ENCODE measurements around the gene DNAJC5G.
A peak's percentile ranks its signal among the peaks of the same experiment; 100 is the strongest.
"Not testable (repeated sequence)": the region's sequence is repeated elsewhere in the genome, so short reads cannot be mapped to it uniquely, and the experiment has no call there.

Gene DNAJC5G

DNA sequence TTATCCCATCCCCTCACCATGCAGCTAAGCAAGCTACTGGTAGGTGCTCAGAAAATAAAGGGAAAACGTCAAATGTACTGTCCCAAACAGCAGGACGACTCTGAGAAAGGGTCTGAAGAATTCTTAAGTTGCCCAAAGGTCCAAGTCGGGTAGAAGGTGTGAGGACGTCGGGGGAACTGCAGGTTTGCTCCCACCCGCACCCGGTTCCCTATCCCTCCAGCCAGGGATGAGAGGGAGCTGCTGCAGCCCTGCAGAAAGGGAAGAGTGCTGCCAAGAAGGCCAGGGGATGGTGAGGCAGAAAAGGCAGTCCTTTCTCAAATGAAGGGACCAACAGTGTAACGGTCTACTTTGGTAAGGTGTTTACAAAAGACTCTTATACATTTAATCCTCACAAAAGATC lies 39.9 kb downstream of the DNAJC5G start:
- TF ChIP-seq, protein P1, sequence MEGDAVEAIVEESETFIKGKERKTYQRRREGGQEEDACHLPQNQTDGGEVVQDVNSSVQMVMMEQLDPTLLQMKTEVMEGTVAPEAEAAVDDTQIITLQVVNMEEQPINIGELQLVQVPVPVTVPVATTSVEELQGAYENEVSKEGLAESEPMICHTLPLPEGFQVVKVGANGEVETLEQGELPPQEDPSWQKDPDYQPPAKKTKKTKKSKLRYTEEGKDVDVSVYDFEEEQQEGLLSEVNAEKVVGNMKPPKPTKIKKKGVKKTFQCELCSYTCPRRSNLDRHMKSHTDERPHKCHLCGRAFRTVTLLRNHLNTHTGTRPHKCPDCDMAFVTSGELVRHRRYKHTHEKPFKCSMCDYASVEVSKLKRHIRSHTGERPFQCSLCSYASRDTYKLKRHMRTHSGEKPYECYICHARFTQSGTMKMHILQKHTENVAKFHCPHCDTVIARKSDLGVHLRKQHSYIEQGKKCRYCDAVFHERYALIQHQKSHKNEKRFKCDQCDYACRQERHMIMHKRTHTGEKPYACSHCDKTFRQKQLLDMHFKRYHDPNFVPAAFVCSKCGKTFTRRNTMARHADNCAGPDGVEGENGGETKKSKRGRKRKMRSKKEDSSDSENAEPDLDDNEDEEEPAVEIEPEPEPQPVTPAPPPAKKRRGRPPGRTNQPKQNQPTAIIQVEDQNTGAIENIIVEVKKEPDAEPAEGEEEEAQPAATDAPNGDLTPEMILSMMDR (conservative IDR thresholded peaks at IDR 0.05; ENCODE audit: low read depth, low read length): no peak
- DNase-seq (ENCODE audit: low read depth): no peak
- no peak overlapping the region for H3K4me3 ChIP-seq (ENCODE audit: low read length)

DNA sequence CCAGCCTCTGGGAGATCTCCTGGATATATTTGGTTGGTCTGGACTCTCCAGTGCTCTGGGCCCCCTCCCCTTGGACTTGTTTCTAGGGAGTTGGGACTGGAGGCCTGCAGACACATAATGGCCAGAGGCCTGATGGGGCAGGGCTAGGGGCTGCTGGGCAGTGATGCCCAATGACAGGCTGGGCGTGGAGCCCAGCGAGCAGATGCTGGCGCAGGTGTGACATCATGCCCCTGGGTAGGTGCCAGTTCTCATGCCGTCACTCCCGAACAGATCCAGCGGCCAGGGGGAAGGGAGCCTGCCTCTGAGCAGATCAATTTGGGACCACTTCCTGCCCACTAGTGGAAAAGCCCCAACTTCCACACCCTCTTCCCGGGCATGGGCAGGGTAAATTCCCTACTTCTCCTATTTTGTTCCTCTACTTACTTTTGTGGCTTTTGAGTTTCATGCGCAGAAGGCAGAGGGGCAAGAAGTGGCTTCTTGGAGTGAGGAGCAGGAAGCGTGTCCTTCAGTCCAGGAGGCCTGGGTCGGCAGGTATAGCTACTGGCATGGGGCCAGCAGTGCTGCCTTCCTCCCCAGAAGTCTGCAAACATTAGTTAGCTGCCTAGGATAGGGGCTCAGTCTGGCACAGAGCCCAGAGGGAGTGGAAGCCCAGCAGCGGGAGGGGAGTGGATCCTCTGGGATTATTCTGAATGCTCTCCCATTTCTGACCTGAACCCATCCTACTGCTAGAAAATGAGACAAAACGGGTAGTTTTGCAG lies 41.6 kb downstream of the DNAJC5G start:
- DNase-seq (ENCODE audit: low read depth): no peak
- TF ChIP-seq, protein P1 (conservative IDR thresholded peaks at IDR 0.05; ENCODE audit: low read depth, low read length): no peak
- no peak overlapping the region for H3K4me3 ChIP-seq (ENCODE audit: low read length)

DNA sequence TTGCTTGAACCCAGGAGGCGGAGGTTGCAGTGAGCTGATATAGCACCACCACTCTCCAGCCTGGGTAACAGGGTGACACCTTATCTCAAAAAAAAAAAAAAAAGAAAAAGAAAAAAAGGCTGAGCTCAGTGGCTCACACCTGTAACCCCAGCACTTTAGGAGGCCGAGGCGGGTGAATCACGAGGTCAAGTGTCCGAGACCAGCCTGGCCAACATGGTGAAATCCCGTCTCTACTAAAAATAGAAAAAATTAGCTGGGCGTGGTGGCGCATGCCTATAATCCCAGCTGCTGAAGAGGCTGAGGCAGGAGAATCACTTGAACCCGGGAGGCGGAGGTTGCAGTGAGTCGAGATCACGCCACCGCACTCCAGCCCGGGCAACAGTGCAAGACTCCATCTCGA lies 44.6 kb downstream of the DNAJC5G start:
- not testable (repeated sequence) for DNase-seq (ENCODE audit: low read depth); H3K4me3 ChIP-seq (ENCODE audit: low read length)

DNA sequence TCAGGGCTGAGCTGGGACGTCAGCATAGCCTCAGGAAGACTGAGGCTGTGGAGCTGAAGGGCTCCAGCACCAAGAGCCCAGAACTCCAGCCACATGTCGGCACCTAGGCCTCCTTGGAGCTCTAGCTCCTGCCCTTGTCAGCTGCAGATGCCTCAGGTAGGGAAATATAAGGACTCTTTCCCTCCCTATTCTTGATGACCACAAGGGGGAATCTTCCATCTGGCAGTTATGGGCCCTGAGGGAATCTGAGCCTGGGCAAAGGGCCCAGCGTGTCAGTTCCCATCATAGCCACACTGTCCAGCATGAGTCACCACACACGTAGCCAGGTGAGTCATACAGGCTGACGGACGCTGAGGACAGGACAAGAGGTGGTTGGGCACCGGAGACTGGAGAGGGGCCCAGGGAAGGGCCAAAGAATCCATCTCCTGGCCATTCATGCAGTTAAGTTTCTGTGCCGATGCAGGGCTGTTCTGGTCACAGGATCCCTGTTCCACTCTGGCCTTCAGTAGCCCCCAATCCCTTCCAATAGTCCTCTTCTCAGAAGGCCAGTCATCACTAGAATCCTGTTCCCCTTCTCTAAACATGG lies 45.8 kb downstream of the DNAJC5G start:
- DNase-seq (ENCODE audit: low read depth): peak; percentile 78
- TF ChIP-seq, protein P1 (conservative IDR thresholded peaks at IDR 0.05; ENCODE audit: low read depth, low read length): peak; percentile 71
- H3K4me3 ChIP-seq (ENCODE audit: low read length): no peak overlapping the region

DNA sequence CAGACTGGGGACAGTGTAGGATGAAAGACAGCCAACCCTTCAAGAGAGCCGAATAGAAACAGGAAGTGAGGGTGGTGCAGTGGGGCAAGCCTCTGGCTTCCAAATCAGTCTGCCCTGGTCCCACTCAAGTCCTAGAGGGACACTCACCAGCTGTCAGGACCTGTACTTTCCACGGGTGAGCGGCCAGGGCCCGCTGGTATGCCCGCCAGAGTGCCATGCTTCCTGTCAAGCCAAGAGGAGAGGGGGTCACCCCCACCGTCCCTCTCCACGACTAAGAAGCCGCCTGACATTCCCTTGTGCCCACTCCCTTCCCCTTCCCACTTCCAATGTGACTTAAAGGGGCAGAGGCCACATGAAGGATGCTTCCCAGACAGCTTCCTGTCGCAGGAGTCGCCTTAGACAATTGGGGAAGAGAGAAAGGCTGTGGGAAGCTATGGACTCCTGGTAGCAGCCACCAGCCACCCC lies 47.1 kb downstream of the DNAJC5G start:
- DNase-seq (ENCODE audit: low read depth): no peak
- H3K4me3 ChIP-seq (ENCODE audit: low read length): peak overlapping the region; percentile 93
- TF ChIP-seq, protein P1 (conservative IDR thresholded peaks at IDR 0.05; ENCODE audit: low read depth, low read length): no peak

DNA sequence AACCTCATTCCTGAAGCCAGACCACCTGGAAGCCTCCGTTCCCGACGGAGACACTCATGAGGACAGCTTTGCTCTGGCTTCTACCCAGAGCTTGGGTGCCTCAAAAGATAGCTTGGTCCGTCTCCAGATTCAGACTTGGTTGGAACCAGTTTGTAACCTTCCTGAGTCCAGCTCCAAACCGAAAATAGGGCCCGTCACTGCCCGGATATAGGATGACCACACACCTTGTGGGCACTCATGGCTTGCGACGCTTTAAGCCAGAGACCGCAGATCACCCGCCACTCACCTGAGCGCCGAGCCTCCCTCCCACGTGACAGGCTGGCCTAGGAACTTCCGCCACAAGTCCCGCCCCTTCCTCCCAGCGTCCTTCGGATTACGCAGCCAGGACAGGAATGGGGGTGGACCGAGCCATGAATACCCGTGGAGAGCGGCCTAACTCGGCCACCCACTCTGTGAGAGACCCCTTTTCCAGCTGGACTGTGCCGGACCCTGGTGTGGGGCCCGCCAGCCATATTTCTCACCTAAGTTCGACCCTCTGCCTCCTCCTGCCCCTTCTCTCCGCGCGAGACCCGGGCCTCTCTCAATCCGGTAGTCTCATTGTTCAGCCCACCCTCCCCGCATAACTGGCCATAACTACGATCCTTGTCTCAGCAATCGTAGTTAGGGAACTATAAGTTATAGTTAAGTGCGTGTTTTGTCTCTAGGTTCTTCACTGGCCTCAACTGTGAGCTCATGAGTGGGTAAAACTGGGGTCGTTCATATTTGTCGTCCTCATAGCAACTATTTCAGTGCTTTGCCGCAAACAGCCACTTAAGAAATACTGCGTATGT lies 47.7 kb downstream of the DNAJC5G start, which contains the start of gene MPV17:
TSS of gene MPV17 (minus strand) at position 332 of the 830 bp plus-strand sequence. CDS start 580 bp downstream, outside the sequence.
- TF ChIP-seq, protein P1 (conservative IDR thresholded peaks at IDR 0.05; ENCODE audit: low read depth, low read length): no peak
- H3K4me3 ChIP-seq (ENCODE audit: low read length): peak within 1 kb of the TSS; percentile 93
- peak; percentile 80 for DNase-seq (ENCODE audit: low read depth)

DNA sequence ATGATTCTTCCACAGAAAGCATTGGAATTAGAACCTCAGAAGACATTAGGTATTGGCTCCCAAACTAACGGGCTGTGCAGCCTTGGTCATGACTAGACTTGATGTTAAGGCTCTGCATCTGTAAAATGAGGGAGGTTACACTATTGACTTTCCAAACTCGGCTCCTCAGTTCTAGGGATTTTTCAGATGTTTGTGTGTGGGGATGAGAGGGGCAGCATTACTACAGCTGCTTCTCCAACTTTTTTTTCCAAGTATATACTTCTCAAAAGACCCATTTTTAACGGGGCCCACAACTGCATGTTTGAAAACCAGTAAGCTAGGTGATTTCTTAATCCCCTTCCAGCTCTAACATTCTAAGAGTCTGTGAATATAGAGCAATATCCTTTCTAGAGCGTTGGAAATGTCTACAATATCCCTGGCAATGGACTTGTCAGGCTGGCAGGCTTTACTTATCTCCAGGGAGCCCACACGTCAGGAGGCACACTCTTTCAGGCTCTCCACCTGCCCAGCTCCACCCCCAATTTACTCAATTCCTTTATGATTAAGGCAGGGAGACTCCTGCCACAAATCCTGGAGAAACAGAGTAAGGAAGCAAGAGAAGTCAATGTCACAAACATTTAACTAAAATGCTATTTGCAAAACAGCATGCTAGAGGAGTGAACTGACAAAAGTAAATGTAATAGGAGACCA lies 48.5 kb downstream of the DNAJC5G start:
- TF ChIP-seq, protein P1 (conservative IDR thresholded peaks at IDR 0.05; ENCODE audit: low read depth, low read length): no peak
- DNase-seq (ENCODE audit: low read depth): no peak
- H3K4me3 ChIP-seq (ENCODE audit: low read length): peak overlapping the region; percentile 93
